Hepatocyte (in vitro differentiated cells): ENCODE data around the gene B4GALT5.

Source experiments
- CTCF ChIP-seq: fragments of 200-600 bp; sonication (generic); IDR thresholded peaks from 2 replicates; pipeline ENCODE4 v1.5.1; 2016; ENCODE audit warnings: antibody characterized with exemption, mild to moderate bottlenecking; ENCODE audit not compliant: poor library complexity
- EZH2 ChIP-seq: fragments of 200-600 bp; sonication (generic); IDR thresholded peaks from 2 replicates; pipeline ENCODE4 v1.6.1; 2016; ENCODE audit warnings: antibody characterized with exemption, mild to moderate bottlenecking, borderline replicate concordance

- TF ChIP-seq CTCF (no peak), EZH2 (no peak)
Measured at GRCh38 chr20:49693435-49694171, 20.1 kb downstream of the B4GALT5 start.
